NCI-H2196 treated with DMSO at 0.1 percent for 48 hours (cell line): ENCODE measurements around the gene GGTLC2.
"Not testable (repeated sequence)": the region's sequence is repeated elsewhere in the genome, so short reads cannot be mapped to it uniquely, and the experiment has no call there.

Experiments used
- DNase-seq: peaks from one replicate; lab custom pipeline; 2025; ENCODE audit not compliant: unreplicated experiment; lab: John Stamatoyannopoulos, UW

The GGTLC2 gene

DNA sequence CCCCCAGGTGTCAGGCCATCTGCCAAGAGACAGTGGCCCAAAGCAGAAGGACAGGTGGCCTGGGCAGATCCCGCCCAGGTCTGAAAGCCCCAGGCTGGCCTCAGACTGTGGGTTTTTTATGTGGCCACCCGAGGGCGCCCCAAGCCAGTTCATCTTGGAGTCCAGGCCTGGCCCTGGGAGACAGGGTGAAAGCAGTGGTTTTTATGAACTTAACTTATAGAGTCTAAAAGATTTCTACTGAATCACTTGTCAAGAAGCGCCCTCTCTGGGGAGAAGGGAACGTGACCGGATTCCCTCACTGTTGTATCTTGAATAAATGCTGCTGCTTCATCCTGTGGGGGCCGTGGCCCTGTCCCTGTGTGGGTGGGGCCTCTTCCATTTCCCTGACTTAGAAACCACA is 8.2 kb upstream of the GGTLC2 start:
- DNase-seq = not testable (repeated sequence)

DNA sequence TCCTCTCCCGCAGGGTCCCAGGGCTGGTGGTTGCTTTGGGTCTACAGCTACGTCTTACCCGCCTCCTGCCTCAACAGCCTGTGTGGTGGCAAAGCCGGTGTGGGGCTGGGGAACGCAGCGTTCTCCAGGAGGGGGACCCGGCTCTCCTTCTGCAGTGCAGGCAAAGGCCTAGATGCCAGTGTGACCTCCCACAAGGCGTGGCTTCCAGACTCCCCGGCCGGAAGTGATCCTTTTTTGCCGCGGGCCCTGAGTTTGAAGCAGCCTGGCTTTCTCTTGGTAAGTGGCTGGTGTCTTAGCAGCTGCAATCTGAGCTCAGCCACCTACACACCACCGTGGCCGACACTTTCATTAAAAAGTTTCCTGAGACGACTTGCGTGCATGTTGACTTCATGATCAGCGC is 6.1 kb upstream of the GGTLC2 start:
- not testable (repeated sequence) for DNase-seq

DNA sequence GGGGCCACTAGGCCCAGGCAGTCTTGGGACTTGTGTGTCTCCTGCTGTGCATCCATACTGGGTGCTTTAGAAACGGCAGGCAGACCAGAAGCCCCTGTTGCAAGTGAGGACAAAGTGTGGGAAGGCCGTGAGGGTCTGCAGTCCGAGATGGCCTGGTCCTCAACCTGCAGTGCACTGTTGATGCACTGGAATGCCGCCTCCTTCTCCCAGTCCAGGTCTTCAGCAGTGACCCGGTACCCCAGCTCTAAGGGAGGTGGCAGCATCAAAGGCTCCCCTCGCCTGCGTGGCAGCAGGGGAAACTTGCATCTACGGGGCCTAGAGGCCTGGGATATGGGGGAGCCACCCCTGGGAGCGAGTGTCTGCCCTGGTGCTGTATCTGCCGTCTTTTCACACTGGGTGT is 2.2 kb upstream of the GGTLC2 start:
- DNase-seq = not testable (repeated sequence)

DNA sequence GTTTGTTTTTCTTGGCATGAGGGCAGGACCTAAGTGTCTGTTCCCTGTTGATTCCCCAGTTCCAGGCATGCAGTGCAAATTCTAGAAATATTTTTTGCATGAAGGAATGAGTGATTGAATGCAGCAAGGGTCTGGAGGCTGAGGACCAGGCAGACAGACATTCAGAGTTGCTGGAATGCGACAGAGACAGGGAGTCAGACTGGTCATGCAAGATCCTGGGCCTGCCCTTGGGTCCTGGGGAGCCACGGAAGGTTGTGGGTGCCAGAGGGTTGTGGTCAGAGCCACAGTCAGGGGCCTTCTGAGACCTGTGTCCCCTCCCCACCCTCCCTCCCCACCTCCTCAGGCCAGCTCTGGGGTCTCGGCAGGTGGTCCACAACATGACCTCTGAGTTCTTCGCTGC is 1.6 kb downstream of the GGTLC2 start:
- not testable (repeated sequence) for DNase-seq

DNA sequence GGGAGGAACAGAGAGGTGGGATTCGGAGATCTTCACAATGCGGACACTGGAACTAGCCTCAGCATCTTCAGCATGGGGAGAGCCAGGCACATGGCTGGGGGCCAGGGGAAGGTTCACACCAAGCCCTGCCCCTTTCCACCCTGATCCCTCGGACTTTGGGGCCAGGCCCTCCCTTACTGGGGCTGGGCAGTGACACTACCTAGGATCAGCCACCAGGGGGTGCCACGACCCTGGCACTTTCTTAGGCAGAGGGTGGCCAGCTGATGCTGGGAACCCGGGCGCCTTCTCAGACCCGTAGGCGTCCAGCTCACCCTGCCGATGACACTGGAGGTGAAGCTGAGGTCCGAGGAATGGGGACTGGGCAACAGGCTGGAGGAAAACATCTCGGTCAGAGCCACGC is 3.5 kb downstream of the GGTLC2 start:
- not testable (repeated sequence) for DNase-seq

DNA sequence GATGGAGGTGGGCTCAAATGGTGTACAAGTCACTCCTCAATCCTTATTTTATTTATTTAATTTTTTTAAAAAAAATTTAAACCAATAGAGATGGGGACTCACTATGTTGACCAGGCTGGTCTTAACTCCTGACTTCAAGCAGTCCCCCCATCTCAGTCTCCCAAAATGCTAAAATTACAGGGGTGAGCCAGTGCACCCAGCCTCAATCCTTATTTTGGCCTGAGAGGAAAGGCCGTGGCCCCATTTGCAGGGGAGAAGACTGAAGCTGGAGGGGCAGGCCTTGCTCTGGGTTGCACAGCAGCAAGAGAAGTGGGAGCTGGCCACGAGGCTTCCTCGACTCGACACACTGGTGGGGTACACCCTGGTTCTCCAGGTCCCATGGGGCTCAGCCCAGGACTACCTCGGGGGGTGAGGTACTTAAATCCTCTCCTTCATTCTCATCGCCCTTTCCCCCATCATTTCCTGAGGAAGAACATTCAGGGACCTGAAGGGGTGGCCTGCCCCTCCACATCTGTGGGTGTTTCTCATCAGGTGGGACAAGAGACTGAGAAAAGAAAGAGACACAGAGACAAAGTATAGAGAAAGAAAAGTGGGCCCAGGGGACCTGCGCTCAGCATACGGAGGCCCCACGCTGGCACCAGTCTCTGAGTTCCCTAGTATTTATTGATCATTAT is 4.6 kb downstream of the GGTLC2 start:
- DNase-seq = not testable (repeated sequence)

DNA sequence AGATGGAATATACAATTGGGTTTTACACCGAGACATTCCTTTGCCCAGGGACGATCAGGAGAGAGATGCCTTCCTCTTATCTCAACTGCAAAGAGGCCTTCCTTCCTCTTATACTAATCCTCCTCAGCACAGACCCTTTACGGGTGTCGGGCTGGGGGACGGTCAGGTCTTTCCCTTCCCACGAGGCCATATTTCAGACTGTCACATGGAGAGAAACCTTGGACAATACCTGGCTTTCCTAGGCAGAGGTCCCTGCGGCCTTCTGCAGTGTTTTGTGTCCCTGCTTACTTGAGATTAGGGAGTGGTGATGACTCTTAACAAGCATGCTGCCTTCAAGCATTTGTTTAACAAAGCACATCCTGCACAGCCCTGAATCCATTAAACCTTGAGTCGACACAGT is 5.3 kb downstream of the GGTLC2 start:
- not testable (repeated sequence) for DNase-seq

DNA sequence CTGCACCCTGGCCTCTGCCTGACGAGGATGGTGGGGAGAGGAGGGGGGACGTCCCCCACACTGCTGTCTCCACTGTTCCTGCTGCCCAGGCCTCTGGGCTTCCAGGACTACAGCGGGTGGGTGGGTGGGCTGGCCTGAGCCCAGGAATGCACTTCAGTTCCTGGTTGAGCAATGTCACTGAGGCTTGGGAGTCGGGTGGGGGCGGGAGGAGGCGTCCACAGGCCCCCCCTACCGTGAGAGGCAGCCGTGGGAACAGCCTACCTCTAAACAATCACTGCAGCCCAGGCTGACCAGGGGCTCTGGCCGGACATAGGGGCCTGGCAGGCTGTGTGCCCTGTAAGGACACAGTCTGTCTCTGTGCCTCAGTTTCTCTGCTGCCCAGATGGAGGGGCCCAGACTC is 6.0 kb downstream of the GGTLC2 start:
- DNase-seq = not testable (repeated sequence)

DNA sequence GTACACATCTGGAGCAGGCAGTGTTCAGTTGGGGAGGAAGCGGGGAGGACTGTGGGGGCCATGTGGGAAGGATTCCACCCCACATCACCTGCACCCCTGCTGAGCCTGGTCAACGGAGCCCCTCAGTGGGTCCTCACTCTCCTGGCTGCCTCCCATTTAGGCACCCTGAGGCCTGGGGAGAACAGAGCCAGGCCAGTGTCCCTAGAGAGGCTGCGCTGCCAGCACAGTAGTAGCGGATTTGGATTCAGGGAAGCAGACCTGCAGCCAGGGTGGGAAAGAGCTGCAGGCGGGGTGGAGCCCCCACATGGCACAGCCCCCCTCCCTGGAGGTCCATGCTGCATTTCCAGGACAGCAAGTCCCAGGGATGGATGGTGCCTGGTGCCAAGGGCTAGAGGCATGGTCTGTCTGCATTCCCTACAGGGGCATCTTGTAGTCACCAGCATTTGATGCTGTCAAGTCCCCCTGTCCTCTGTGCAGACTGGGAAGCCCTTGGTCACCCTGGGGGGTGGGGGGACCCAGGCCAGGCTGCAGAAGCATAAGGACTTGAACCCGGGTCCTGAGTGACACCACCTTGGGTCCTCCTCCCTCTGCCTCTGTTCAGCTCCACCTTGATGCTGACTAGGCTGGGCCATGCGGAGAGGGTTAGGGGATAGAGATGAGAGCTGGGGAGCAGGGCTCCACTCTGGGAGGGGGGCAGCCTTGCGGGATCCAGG is 6.5 kb downstream of the GGTLC2 start:
- not testable (repeated sequence) for DNase-seq

DNA sequence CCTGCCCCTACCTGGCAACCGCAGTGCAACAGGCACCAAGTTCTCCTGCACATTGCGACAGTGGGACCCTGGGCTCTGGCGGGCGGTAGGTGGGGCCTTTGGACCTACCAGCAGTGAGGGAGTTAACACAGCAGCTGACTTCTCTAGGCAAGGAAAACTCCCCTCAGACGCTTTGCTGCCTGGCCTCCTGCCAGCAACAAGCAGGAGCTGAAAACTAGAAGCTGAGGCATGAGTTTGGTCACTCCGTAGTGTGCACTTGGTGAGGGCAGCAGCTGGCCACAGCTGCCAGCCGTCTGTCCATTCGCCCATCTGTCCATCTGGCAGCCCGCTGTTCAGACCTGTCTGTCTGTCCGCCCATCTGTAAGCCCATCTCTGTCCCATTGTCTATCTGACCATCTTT is 7.2 kb downstream of the GGTLC2 start:
- not testable (repeated sequence) for DNase-seq

DNA sequence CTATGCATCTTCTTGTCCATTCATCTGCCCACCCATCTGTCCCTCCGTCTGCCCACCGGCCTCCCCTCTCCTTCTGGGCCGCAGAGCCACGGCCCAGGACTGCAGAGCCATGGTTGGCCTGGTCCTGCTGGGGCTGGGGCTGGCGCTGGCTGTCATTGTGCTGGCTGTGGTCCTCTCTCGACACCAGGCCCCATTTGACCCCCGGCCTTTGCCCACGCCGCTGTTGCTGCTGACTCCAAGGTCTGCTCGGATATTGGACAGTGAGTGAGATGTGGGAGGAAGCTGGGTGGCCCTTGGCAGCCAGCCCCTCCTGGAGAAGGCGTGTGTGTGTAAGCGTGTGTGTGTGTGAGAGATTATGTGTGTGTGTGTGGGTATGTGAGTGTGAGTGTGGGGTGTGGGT is 7.7 kb downstream of the GGTLC2 start:
- not testable (repeated sequence) for DNase-seq

DNA sequence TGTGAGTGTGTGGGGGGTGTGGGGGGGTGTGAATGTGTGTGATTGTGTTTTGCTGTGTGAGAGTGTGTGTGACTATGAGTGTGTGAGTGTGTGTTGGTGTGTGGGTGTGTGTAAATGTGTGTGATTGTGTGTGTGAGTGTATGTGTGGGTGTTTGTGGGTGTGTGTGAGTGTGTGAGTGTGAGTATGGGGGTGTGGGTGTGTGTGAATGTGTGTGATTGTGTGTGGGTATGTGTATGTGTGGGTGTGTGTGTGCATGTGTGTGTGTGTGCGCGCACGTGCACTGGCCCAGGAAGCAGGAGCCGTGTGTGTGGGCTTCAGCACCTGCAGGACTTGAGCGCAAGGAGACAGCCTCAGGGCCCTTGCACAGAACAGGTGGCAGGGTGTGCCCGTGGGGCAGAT is 8.2 kb downstream of the GGTLC2 start:
- not testable (repeated sequence) for DNase-seq

DNA sequence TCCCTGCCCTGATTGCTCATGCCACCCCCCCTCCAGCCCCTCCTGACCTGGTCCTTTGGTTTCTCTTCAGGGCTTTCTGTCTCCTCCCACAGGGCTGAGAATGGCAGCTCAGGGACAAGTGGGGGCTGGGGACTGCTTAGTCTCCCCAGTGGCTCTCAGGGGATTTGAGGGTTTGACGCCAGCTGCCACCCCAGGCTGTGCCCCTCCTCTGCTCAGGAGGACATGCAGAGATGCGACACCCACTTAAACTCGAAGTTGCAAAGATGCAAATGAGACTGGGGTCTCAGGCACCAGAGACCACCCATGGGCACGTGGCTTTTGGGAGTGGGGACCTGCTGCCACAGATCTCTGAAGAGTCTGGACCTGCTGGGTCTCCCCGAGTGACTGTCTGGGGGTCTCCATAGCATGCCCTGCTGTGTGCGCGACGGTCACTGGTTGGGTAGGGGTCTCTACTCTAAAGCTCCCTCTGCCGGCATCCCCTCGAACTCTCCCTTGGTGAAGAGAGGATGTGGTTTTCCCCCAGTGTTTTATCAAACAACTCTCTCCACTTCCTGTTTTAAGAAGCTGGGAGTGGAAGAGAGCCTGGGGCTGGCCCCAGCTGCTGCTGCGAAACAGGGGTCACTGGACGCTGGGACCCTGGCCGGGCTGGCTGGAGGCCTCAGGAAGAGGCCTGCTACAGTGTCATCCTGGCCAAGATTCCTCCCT is 9.4 kb downstream of the GGTLC2 start:
- DNase-seq = not testable (repeated sequence)

DNA sequence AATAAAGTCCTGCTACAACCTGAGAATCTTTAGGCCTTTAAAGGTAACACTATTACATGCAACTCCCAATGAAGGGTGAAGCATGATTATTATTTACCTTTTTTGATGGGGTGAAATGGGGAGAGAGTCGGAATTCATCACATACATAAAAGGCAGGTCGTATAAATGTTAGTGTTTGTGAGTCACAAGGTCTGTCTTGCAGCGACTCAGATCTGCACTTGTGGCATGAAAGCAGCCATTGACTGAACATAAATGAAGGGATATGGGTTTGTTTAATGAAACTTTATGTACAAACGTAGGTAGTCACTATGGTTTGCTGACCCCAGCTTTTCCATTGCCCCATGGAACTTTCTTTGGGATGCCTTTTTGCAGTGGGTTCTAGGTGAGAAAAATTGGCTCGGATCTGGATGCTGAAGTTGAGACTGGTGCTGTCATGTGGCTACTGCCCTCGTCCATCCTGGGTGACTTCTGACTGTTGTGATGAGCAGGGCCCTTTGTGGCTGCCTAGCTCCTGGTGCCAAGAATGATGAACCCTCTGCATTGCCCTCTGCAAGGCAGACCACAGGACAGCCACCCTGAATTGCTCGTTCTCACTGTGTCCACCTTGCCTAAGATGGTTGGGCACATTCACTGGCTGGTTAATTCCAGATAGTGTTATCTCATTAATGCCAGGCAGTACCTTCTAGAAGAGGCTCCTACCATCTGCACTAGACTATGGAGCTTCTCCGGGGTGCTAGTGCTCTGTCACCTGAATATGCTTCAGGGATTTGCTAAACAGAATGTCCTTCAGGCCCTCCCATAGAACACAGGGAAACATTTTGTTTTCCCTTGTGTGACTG is 11.3 kb downstream of the GGTLC2 start:
- DNase-seq = no peak

DNA sequence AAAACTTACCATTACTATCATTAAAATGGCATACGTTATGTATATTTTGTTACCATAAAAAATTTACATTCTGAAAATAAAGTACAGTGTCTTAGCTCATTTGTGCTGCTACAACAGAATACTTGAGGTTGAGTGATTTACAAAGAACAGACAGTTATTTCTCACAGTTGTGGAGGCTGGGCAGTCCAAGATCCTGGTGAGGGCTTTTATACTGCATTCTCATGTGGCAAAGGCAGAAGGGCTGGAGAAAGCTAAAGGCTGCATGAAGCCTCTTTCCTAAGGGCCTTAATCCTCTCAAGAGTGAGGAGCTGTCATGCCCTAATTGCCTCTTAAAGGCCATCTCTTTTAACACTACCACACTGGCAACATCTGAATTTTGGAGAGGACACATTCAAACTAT is 13.3 kb downstream of the GGTLC2 start:
- DNase-seq = no peak

DNA sequence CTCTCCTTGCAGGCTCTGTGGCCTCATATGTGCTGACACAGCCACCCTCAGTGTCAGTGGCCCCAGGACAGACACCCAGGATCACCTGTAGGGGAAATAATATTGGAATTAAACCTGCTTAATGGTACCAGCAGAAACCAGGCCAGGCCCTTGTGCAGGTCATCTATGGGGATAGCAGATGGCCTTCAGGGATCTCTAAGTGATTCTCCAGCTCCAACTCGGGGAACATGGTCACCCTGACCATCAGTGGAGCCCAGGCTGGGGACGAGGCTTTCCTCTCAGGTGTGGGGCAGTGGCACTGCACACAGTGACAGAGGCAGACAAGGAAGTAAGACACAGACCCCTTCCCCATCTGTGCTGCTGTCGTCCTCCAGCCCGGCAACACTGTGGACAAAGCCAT is 16.9 kb downstream of the GGTLC2 start:
- no peak for DNase-seq

DNA sequence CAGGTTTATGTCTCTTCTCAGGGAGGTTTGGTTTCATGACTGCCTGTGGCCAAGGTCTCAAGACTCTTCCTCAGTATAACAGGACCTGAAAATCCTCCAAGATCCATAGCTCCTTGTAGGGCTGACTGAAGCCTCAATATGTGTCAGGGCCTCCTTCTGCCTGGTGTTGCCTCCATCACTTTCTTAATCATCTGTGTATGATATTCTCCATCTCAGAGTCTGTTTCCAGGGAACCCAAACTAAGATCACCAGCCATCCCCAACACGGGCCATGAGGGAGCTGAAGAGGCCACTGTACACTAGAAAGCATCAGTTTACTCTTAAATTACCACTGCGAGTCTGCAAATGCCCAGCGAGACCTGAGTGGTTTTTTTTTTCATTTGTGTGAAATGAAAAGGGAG is 17.7 kb downstream of the GGTLC2 start:
- no peak for DNase-seq

DNA sequence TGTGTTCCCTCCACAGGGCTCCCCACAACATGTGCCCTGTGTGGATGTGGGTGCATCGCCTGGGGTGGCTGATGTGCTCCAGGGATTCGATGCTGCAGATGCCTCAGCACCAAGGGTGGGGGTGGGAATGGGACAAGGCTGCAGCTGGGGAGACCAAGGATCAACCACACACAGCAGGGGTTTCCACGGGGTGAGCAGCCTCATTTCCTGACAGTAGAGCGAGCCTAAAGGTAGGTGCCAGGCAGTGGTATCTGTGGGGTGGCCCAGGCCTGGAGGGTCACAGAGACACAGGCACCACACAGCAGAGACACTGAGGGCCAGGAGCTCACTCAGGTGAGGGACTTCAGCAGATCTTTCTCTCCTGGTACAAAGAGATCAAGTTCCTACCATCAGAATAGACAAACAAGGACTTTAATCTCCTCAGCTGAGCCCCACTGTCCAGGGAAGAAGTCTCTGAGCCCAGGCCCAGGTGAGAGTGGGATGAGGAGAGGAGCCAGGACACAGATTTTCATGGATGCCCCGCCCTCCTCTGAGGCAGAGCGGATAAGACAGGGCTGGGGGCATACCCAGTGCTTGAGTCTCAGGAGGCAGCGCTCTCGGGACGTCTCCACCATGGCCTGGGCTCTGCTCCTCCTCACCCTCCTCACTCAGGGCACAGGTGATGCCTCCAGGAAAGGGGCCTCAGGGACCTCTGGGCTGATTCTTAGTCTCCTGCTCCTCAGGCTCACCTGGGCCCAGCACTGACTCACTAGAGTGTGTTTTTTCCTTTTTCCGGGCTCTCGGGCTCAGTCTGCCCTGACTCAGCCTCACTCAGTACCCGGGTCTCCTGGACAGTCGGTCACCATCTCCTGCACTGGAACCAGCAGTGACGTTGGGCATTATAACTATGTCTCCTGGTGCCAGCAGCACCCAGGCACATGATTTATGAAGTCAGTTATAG is 19.7 kb downstream of the GGTLC2 start:
- DNase-seq = no peak

DNA sequence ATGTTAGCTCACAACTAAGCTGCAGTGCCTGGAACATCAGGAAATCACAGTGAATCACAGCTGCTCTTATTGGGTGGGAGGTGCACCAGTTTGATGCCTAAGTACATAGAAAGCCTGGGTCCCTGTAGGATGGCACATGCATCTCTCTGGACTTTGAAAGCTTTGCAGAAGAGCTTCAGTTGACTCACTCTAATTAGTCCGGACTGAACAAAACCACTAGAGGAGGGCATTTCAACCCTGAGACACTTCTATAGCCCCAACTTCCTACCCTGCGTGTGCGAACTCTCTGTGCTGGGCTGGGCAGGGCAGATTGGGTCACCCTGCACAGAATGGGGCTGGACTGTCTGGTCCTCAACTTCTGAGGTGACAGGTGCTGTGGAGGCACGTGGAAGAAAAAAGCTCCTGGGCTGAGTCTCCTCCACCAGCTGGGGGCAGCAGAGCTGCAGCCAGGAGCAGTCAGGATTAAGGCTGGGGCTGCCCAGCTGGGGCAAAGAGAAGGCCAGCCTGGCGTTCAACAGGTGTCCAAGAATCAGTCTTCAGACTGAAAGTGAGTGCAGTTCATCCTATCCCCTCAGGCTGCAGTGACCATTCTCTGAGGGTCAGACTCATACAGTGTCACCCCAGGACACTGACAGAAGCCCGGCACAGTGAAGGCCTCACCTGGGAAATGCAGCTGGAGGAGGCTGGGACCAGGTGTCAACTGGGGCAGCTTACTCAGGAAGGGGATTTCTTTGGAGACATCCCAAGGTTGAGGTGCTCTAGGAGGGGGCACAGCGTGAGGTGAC is 22.1 kb downstream of the GGTLC2 start:
- DNase-seq = no peak
